ENCODE data around the gene PELI2. TPM values are rescaled to one million over a fixed set of nuclear protein-coding genes. Genes with fewer than 3 reads are reported as not detected.

PELI2 gene
- total RNA-seq, 3 donors from 2014 or later, result 14.3 to 33.4 (median 30.8) TPM

DNA sequence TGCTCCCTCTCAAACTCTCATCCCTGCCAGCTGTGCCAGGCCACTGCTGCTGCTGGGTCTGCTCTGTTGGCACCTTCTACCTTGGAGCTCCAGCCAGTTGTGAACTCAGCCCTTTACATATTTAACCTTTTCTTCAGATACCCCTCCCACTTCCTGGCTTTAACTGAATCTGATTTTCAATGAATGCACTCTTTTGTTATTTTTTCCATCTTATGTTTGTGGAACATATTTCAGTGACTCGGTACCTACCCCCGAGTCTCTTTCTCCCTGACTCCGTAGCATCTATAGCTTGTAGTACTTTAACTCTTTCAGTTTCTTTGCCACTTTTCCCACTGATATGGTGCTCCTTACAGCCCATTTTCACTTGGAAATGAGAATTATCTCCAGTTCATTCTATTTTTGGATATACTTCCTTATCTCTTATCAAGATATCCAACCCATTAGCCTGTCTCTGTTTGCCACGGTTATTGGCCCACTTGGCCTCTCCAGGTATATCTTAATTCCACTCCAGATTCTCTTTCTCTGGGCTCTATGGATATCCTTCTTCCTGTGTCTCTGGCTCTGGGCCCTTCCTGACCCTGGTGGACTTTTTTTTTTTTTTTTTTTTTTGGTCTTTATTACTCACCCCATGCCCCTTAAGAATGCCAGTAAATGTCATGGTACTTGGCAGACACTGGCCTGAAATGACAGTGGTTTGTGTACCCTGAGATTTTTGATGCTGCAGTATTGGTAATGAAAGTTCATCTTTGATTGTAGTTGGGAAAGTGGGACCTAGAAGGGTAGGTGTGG, 62.7 kb downstream of the PELI2 start:
- intact Hi-C loops (cut with DNase I, micrococcal nuclease), result no loop called here
- no peak overlapping the region for H3K4me3 ChIP-seq
- no peaks in the 10 kb centered on the region for H3K36me3 ChIP-seq (ENCODE audit: low read depth)
- no peak for ATAC-seq
- no peak for DNase-seq
- no peaks in the 10 kb centered on the region for H3K9me3 ChIP-seq
- no peaks in the 10 kb centered on the region for H3K4me1 ChIP-seq (ENCODE audit: low read depth)
- TF ChIP-seq, protein P1, sequence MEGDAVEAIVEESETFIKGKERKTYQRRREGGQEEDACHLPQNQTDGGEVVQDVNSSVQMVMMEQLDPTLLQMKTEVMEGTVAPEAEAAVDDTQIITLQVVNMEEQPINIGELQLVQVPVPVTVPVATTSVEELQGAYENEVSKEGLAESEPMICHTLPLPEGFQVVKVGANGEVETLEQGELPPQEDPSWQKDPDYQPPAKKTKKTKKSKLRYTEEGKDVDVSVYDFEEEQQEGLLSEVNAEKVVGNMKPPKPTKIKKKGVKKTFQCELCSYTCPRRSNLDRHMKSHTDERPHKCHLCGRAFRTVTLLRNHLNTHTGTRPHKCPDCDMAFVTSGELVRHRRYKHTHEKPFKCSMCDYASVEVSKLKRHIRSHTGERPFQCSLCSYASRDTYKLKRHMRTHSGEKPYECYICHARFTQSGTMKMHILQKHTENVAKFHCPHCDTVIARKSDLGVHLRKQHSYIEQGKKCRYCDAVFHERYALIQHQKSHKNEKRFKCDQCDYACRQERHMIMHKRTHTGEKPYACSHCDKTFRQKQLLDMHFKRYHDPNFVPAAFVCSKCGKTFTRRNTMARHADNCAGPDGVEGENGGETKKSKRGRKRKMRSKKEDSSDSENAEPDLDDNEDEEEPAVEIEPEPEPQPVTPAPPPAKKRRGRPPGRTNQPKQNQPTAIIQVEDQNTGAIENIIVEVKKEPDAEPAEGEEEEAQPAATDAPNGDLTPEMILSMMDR (IDR thresholded peaks at IDR 0.05), result no peak

DNA sequence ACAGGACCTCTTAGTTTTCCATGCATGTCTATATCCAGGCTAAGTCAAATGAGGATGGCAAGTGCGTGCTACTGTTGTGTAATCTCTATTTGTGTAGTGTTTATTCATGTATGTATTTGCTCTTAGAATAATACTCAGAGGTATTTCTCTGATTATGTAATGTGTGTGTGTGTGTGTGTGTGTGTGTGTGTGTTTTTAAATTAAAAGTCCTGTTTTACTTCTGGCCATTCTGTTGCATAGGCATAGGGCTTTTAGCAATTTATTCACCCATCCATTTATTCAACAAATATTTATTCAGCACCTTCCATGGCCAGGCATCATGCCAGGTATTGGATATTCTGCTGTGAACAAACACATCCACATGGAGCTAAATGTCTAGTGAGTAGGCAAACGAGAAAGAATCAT, 63.5 kb downstream of the PELI2 start:
- peak in 1 of 3 donors; percentile 47 for DNase-seq
- H3K4me3 ChIP-seq, result no peak overlapping the region
- TF ChIP-seq, protein P1 (IDR thresholded peaks at IDR 0.05), result no peak
- peak; percentile 54 for ATAC-seq
- H3K36me3 ChIP-seq (ENCODE audit: low read depth), result no peaks in the 10 kb centered on the region
- intact Hi-C loops (cut with DNase I, micrococcal nuclease), result no loop called here
- no peaks in the 10 kb centered on the region for H3K9me3 ChIP-seq
- no peaks in the 10 kb centered on the region for H3K4me1 ChIP-seq (ENCODE audit: low read depth)

DNA sequence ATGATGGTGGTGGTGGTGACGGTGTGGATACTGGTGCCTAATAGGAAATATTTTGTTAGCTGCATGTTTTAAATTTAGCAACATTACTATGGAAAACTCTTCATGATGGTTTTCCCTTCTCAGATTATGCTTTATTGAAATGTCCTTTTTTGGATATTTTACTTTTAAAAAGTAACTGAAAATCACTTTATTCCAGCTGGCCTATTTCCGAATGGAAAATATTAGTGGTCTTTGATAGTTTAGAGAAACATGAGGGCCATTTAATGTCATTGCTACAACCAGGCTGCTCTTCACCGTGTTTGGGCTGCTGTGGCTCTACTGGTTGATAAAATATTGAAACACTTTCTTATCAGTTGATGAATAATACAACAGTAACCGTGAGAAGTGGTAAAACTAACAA, 64.2 kb downstream of the PELI2 start:
- TF ChIP-seq, protein P1 (IDR thresholded peaks at IDR 0.05), result no peak
- Histone ChIP-seq H3K36me3 (ENCODE audit: low read depth) (no peaks in the 10 kb centered on the region), H3K4me3 (no peak overlapping the region), H3K9me3 (no peaks in the 10 kb centered on the region), H3K4me1 (ENCODE audit: low read depth) (no peaks in the 10 kb centered on the region)
- intact Hi-C loops (cut with DNase I, micrococcal nuclease), result no loop called here
- DNase-seq (no peak), ATAC-seq (no peak)

DNA sequence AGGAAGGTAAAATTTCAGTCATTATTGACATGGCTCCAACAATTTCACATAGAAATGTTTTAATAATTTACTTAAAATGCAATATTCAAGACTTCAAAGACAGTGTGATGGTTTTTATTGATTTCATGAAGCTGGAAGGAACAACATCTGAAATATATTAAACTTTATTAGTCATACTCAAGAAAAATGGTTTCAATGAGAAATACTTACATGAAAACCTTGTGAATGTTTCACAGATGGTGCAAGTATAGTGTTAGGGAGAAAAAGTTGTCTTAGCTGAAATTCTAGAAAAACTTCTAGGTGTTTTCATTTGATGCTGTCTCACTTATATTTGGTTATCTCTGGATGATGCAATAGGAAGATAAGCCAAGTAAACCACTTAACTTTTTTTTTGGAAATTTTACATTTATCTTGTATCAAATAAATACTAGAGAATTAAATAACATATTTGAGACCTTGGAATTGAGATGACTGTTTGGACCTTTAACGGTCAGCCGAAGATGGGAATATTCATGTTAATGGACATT, 65.5 kb downstream of the PELI2 start:
- no peaks in the 10 kb centered on the region for H3K36me3 ChIP-seq (ENCODE audit: low read depth)
- no peak for DNase-seq
- no peak overlapping the region for H3K4me3 ChIP-seq
- no peak for ATAC-seq
- intact Hi-C loops (cut with DNase I, micrococcal nuclease), result no loop called here
- H3K4me1 ChIP-seq (ENCODE audit: low read depth), result no peaks in the 10 kb centered on the region
- no peaks in the 10 kb centered on the region for H3K9me3 ChIP-seq
- TF ChIP-seq, protein P1 (IDR thresholded peaks at IDR 0.05), result no peak

DNA sequence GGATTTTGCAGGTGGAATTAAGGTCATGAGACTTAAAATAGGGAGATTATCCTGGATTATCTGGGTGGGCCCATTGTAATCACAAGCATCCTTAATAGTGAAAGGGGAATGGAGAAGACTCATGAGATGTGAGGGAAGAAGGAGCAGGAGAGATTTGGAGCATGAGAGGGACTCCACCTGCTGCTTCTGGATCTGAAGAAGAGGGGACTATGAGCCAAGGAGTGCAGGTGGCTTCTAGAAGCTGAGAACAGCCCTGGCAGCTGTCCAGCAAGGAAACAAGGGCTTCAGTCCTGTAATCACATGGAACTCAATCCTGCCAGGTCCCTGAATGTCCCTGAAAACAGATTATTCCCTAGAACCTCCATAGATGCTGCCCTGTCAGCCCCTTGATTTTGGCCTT, 67.8 kb downstream of the PELI2 start:
- DNase-seq (peak in 1 of 3 donors; percentile 37), ATAC-seq (peak; percentile 25)
- Histone ChIP-seq H3K4me1 (ENCODE audit: low read depth) (no peaks in the 10 kb centered on the region), H3K4me3 (no peak overlapping the region), H3K36me3 (ENCODE audit: low read depth) (no peaks in the 10 kb centered on the region), H3K9me3 (no peaks in the 10 kb centered on the region)
- intact Hi-C loops (cut with DNase I, micrococcal nuclease), result no loop called here
- TF ChIP-seq, protein P1 (IDR thresholded peaks at IDR 0.05), result no peak

Data from mucosa of descending colon (tissue), 3 donors.